Ishikawa (cell line): Measurements from ENCODE around the gene MYH9.

Experiments used
- CREB1 ChIP-seq: IDR thresholded peaks from 2 replicates; pipeline ENCODE4 v1.6.1; 2012; ENCODE audit warnings: low read depth
- EP300 ChIP-seq: IDR thresholded peaks from 2 replicates; pipeline ENCODE4 v1.6.1; 2012; ENCODE audit warnings: borderline replicate concordance
- FOXM1 ChIP-seq: IDR thresholded peaks from 2 replicates; pipeline ENCODE4 v1.6.1; 2012; ENCODE audit warnings: low read depth, borderline replicate concordance
- NFIC ChIP-seq: IDR thresholded peaks from 2 replicates; pipeline ENCODE4 v1.6.1; 2012
- RAD21 ChIP-seq: IDR thresholded peaks from 2 replicates; pipeline ENCODE4 v1.6.1; 2012; ENCODE audit warnings: low read depth
- TAF1 ChIP-seq: IDR thresholded peaks from 2 replicates; pipeline ENCODE4 v1.6.1; 2012; ENCODE audit warnings: low read depth, mild to moderate bottlenecking
- TEAD4 ChIP-seq: IDR thresholded peaks from 2 replicates; pipeline ENCODE4 v1.6.1; 2012
- ZBTB7A ChIP-seq: IDR thresholded peaks from 2 replicates; pipeline ENCODE4 v1.6.1; 2012; ENCODE audit warnings: low read depth
- TF ChIP-seq, protein P1 (sequence below): IDR thresholded peaks from 2 replicates; pipeline ENCODE4 v1.6.1; 2012; ENCODE audit warnings: low read depth, mild to moderate bottlenecking
- TF ChIP-seq, protein P2 (sequence below): IDR thresholded peaks from 2 replicates; pipeline ENCODE4 v1.6.1; 2012

DNA sequence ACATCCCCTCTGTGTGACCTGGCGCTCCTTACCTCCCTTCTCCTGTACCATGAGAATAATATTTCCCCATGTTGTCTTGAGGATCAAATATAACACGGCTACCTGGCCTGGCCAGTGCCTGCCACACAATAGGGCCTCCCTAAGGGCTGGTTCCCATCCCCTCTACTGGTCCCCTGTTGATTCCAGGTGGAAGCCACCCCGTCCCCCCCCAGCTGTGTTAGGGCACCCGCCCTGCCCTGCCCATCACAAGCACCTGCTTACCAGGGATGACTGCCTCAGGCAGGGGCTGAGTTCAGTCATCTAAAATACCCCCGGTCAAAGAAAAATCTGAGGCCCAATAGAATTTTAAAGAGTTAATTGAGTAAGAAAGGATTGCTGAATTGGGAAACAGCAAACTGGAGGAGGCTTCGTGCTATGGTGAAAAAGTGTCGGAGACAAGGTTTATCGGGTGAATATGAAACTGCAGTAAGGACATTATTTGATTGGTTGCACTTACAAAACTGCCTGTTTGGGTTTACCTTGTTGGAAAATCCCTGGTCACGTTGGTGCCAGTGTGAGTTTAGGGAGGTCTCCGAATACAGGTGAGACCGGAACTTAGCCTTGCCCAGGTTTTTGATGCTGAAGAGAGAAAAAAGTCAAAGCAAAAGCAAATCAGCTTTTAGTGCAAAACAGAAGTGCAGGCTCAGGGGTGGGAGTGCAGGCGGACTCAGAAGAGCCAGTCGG is 129.7 kb downstream of the MYH9 start:
- TF ChIP-seq FOXM1: no peak
- TF ChIP-seq, protein P1, sequence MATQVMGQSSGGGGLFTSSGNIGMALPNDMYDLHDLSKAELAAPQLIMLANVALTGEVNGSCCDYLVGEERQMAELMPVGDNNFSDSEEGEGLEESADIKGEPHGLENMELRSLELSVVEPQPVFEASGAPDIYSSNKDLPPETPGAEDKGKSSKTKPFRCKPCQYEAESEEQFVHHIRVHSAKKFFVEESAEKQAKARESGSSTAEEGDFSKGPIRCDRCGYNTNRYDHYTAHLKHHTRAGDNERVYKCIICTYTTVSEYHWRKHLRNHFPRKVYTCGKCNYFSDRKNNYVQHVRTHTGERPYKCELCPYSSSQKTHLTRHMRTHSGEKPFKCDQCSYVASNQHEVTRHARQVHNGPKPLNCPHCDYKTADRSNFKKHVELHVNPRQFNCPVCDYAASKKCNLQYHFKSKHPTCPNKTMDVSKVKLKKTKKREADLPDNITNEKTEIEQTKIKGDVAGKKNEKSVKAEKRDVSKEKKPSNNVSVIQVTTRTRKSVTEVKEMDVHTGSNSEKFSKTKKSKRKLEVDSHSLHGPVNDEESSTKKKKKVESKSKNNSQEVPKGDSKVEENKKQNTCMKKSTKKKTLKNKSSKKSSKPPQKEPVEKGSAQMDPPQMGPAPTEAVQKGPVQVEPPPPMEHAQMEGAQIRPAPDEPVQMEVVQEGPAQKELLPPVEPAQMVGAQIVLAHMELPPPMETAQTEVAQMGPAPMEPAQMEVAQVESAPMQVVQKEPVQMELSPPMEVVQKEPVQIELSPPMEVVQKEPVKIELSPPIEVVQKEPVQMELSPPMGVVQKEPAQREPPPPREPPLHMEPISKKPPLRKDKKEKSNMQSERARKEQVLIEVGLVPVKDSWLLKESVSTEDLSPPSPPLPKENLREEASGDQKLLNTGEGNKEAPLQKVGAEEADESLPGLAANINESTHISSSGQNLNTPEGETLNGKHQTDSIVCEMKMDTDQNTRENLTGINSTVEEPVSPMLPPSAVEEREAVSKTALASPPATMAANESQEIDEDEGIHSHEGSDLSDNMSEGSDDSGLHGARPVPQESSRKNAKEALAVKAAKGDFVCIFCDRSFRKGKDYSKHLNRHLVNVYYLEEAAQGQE: no peak
- TF ChIP-seq EP300: no peak
- no peak for TF ChIP-seq TAF1
- TF ChIP-seq RAD21: no peak
- TF ChIP-seq, protein P2, sequence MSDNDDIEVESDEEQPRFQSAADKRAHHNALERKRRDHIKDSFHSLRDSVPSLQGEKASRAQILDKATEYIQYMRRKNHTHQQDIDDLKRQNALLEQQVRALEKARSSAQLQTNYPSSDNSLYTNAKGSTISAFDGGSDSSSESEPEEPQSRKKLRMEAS: no peak
- TF ChIP-seq NFIC: no peak
- TF ChIP-seq CREB1: no peak
- no peak for TF ChIP-seq ZBTB7A
- TF ChIP-seq TEAD4: no peak
